ENCODE data around the gene PDGFB. TPM values are rescaled to one million over a fixed set of nuclear protein-coding genes. Genes with fewer than 3 reads are reported as not detected.
A peak's percentile ranks its signal among the peaks of the same experiment; 100 is the strongest.

The PDGFB gene
- total and polyA plus RNA-seq, 9 of the 15 experiments (the other 6 are each of a cell fraction or from before 2014, with no cell fraction given) = 0.07 to 4.0 (median 0.48) TPM; not detected in 1

- TF ChIP-seq, protein P1, sequence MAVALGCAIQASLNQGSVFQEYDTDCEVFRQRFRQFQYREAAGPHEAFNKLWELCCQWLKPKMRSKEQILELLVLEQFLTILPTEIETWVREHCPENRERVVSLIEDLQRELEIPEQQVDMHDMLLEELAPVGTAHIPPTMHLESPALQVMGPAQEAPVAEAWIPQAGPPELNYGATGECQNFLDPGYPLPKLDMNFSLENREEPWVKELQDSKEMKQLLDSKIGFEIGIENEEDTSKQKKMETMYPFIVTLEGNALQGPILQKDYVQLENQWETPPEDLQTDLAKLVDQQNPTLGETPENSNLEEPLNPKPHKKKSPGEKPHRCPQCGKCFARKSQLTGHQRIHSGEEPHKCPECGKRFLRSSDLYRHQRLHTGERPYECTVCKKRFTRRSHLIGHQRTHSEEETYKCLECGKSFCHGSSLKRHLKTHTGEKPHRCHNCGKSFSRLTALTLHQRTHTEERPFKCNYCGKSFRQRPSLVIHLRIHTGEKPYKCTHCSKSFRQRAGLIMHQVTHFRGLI (CRISPR knock-in tag; IDR thresholded peaks at IDR 0.05) = no peak
- TF ChIP-seq ZKSCAN1 (IDR thresholded peaks at IDR 0.05; ENCODE audit: low read depth, low read length) = peak; percentile 37; the same call in 1 of the 2 replicates
- TF ChIP-seq TCFL5 (CRISPR knock-in tag; conservative IDR thresholded peaks at IDR 0.05) = no peak
- TF ChIP-seq, protein P2, sequence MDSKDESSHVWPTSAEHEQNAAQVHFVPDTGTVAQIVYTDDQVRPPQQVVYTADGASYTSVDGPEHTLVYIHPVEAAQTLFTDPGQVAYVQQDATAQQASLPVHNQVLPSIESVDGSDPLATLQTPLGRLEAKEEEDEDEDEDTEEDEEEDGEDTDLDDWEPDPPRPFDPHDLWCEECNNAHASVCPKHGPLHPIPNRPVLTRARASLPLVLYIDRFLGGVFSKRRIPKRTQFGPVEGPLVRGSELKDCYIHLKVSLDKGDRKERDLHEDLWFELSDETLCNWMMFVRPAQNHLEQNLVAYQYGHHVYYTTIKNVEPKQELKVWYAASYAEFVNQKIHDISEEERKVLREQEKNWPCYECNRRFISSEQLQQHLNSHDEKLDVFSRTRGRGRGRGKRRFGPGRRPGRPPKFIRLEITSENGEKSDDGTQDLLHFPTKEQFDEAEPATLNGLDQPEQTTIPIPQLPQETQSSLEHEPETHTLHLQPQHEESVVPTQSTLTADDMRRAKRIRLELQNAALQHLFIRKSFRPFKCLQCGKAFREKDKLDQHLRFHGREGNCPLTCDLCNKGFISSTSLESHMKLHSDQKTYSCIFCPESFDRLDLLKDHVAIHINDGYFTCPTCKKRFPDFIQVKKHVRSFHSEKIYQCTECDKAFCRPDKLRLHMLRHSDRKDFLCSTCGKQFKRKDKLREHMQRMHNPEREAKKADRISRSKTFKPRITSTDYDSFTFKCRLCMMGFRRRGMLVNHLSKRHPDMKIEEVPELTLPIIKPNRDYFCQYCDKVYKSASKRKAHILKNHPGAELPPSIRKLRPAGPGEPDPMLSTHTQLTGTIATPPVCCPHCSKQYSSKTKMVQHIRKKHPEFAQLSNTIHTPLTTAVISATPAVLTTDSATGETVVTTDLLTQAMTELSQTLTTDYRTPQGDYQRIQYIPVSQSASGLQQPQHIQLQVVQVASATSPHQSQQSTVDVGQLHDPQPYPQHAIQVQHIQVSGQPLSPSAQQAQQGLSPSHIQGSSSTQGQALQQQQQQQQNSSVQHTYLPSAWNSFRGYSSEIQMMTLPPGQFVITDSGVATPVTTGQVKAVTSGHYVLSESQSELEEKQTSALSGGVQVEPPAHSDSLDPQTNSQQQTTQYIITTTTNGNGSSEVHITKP (IDR thresholded peaks at IDR 0.05; ENCODE audit: partially characterized antibody) = peak; percentile 30
- no peak for TF ChIP-seq ARID4B (CRISPR knock-in tag; IDR thresholded peaks at IDR 0.05)
- peak; percentile 73; the same call in 1 of the 2 replicates for TF ChIP-seq MTA1 (IDR thresholded peaks at IDR 0.05; ENCODE audit: borderline replicate concordance)
- TF ChIP-seq PHF8 (IDR thresholded peaks at IDR 0.05; ENCODE audit: borderline replicate concordance, low read length) = no peak
- TF ChIP-seq KLF13 (tag; IDR thresholded peaks at IDR 0.05; ENCODE audit: borderline replicate concordance, low read depth) = no peak
- TF ChIP-seq, protein P3, sequence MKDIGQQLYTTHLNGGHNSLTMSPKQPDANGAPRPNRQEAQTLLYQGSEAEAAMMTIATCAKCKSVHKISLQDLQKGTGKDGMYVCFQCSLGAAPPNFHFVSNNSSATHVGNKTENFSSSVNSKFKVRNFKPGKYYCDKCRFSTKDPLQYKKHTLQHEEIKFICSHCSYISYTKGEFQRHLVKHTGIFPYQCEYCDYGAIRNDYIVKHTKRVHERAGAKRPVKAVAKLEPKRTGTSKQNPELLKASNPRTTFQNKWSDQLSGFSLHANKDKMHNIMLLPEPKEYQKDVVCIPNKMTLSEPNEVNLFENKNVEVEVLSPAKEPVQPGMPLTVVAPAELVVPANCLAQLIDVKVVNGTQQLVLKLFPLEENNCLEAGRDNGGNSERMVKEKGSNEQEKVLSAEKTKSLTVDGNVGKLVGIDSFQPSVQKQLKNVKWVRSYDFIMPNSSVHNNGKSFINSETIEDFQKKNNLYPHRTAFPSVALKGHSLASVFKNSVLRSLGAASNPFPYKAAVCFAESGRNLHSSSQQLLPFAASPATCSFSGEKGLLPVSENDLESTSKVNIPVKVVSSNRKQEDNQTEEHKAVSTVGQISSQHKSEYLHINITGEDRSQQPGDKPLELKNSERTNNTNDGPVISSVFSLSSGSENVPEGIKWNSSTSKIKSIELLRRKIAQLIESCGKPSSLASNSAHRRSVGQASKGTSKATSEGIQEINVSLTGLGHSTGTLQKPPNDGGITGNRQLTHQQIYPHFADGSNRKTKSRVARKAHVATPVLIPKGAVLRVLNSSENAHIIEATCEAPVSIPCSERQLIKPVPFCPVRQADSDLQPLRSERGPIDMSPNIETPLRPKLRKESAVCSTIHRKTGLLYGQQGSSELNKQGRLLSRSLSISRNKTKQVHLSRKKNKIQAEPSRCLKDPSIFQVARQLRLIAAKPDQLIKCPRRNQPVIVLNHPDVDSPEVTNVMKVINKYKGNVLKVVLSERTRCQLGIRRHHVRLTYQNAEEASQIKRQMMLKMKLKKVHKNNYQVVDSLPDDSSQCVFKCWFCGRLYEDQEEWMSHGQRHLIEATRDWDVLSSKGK (CRISPR knock-in tag; IDR thresholded peaks at IDR 0.05) = no peak
- TF ChIP-seq MIER1 (IDR thresholded peaks at IDR 0.05; ENCODE audit: low read depth) = no peak
- peak; percentile 73 for TF ChIP-seq JUND (IDR thresholded peaks at IDR 0.05; ENCODE audit: borderline replicate concordance, low read depth, low read length)
- TF ChIP-seq JUND (tag; IDR thresholded peaks at IDR 0.05; ENCODE audit: borderline replicate concordance, low read depth, low read length) = peak; percentile 32; the same call in 1 of the 3 replicates
- peak; percentile 71 for TF ChIP-seq MAX (CRISPR knock-in tag; IDR thresholded peaks at IDR 0.05)
These were observed 47.8 kb upstream of the PDGFB start (continued) for GRCh38 chr22:39292561-39293074.

Measured in K562 (cell line).